ENCODE data around the gene PACSIN1. TPM values are rescaled to one million over a fixed set of nuclear protein-coding genes. Genes with fewer than 3 reads are reported as not detected.

Gene PACSIN1
- polyA plus RNA-seq, 2 donors = 0.01 to 0.04 TPM

GRCh38 chr6:34523441-34524206 is 57.7 kb downstream of the PACSIN1 start:
- H3K9me3 ChIP-seq (ENCODE audit: control insufficient read depth in 2 of 2, insufficient read depth in 1 of 2, low read depth in 1 of 2, low read length in 1 of 2) = no peaks in the 10 kb centered on the region
- no peak overlapping the region for H3K4me3 ChIP-seq (ENCODE audit: low read depth in 1 of 2, low read length in 2 of 2)
- 87 to 91% methylated on average over 8 of the region's 8 CpGs for WGBS, 2 donors
- H3K27ac ChIP-seq (ENCODE audit: low read depth in 2 of 2, low read length in 1 of 2) = no peak overlapping the region
- peaks cover 0 to 7% of the 10 kb centered on the region in 2 donors for H3K4me1 ChIP-seq (ENCODE audit: control insufficient read depth in 2 of 2, insufficient read depth in 2 of 2, low read length in 1 of 2)
- no peaks in the 10 kb centered on the region for H3K36me3 ChIP-seq (ENCODE audit: control insufficient read depth in 2 of 2, insufficient read depth in 2 of 2, low read length in 1 of 2)
- no peaks in the 10 kb centered on the region for H3K27me3 ChIP-seq (ENCODE audit: control insufficient read depth in 1 of 2, insufficient read depth in 2 of 2, low read length in 2 of 2)

- Histone ChIP-seq H3K27me3 (ENCODE audit: control insufficient read depth in 1 of 2, insufficient read depth in 2 of 2, low read length in 2 of 2) (no peaks in the 10 kb centered on the region), H3K4me3 (ENCODE audit: low read depth in 1 of 2, low read length in 2 of 2) (no peak overlapping the region), H3K9me3 (ENCODE audit: control insufficient read depth in 2 of 2, insufficient read depth in 1 of 2, low read depth in 1 of 2, low read length in 1 of 2) (no peaks in the 10 kb centered on the region), H3K36me3 (ENCODE audit: control insufficient read depth in 2 of 2, insufficient read depth in 2 of 2, low read length in 1 of 2) (no peaks in the 10 kb centered on the region), H3K27ac (ENCODE audit: low read depth in 2 of 2, low read length in 1 of 2) (no peak overlapping the region), H3K4me1 (ENCODE audit: control insufficient read depth in 2 of 2, insufficient read depth in 2 of 2, low read length in 1 of 2) (peaks cover 0 to 7% of the 10 kb centered on the region in 2 donors)
- 70 to 78% methylated on average over 5 of the region's 5 CpGs for WGBS, 2 donors
These were observed 58.6 kb downstream of the PACSIN1 start for GRCh38 chr6:34524499-34524898.

- H3K9me3 ChIP-seq (ENCODE audit: control insufficient read depth in 2 of 2, insufficient read depth in 1 of 2, low read depth in 1 of 2, low read length in 1 of 2) = no peaks in the 10 kb centered on the region
- peaks cover 0 to 7% of the 10 kb centered on the region in 2 donors for H3K4me1 ChIP-seq (ENCODE audit: control insufficient read depth in 2 of 2, insufficient read depth in 2 of 2, low read length in 1 of 2)
- no peak overlapping the region for H3K27ac ChIP-seq (ENCODE audit: low read depth in 2 of 2, low read length in 1 of 2)
- no peaks in the 10 kb centered on the region for H3K27me3 ChIP-seq (ENCODE audit: control insufficient read depth in 1 of 2, insufficient read depth in 2 of 2, low read length in 2 of 2)
- H3K4me3 ChIP-seq (ENCODE audit: low read depth in 1 of 2, low read length in 2 of 2) = no peak overlapping the region
- 83 to 91% methylated on average over 5 of the region's 5 CpGs for WGBS, 2 donors
- no peaks in the 10 kb centered on the region for H3K36me3 ChIP-seq (ENCODE audit: control insufficient read depth in 2 of 2, insufficient read depth in 2 of 2, low read length in 1 of 2)
These were observed 59.1 kb downstream of the PACSIN1 start for GRCh38 chr6:34524971-34525370.

- H3K9me3 ChIP-seq (ENCODE audit: control insufficient read depth in 2 of 2, insufficient read depth in 1 of 2, low read depth in 1 of 2, low read length in 1 of 2) = no peaks in the 10 kb centered on the region
- WGBS, 2 donors = 90 to 92% methylated on average over 13 of the region's 13 CpGs
- no peaks in the 10 kb centered on the region for H3K36me3 ChIP-seq (ENCODE audit: control insufficient read depth in 2 of 2, insufficient read depth in 2 of 2, low read length in 1 of 2)
- H3K27ac ChIP-seq (ENCODE audit: low read depth in 2 of 2, low read length in 1 of 2) = no peak overlapping the region
- H3K4me1 ChIP-seq (ENCODE audit: control insufficient read depth in 2 of 2, insufficient read depth in 2 of 2, low read length in 1 of 2) = peaks cover 0 to 7% of the 10 kb centered on the region in 2 donors
- no peak overlapping the region for H3K4me3 ChIP-seq (ENCODE audit: low read depth in 1 of 2, low read length in 2 of 2)
- H3K27me3 ChIP-seq (ENCODE audit: control insufficient read depth in 1 of 2, insufficient read depth in 2 of 2, low read length in 2 of 2) = no peaks in the 10 kb centered on the region
These were observed 59.7 kb downstream of the PACSIN1 start for GRCh38 chr6:34525431-34526175.

GRCh38 chr6:34526241-34526972 is 60.5 kb downstream of the PACSIN1 start:
- H3K4me1 ChIP-seq (ENCODE audit: control insufficient read depth in 2 of 2, insufficient read depth in 2 of 2, low read length in 1 of 2) = peaks cover 0 to 7% of the 10 kb centered on the region in 2 donors
- H3K27me3 ChIP-seq (ENCODE audit: control insufficient read depth in 1 of 2, insufficient read depth in 2 of 2, low read length in 2 of 2) = no peaks in the 10 kb centered on the region
- H3K9me3 ChIP-seq (ENCODE audit: control insufficient read depth in 2 of 2, insufficient read depth in 1 of 2, low read depth in 1 of 2, low read length in 1 of 2) = no peaks in the 10 kb centered on the region
- 64 to 69% methylated on average over 23 of the region's 23 CpGs for WGBS, 2 donors
- no peak overlapping the region for H3K27ac ChIP-seq (ENCODE audit: low read depth in 2 of 2, low read length in 1 of 2)
- peak overlapping the region in 1 of 2 donors; percentile 18 for H3K4me3 ChIP-seq (ENCODE audit: low read depth in 1 of 2, low read length in 2 of 2)
- H3K36me3 ChIP-seq (ENCODE audit: control insufficient read depth in 2 of 2, insufficient read depth in 2 of 2, low read length in 1 of 2) = no peaks in the 10 kb centered on the region

GRCh38 chr6:34526992-34527728 is 61.3 kb downstream of the PACSIN1 start:
- no peaks in the 10 kb centered on the region for H3K36me3 ChIP-seq (ENCODE audit: control insufficient read depth in 2 of 2, insufficient read depth in 2 of 2, low read length in 1 of 2)
- peaks cover 0 to 7% of the 10 kb centered on the region in 2 donors for H3K4me1 ChIP-seq (ENCODE audit: control insufficient read depth in 2 of 2, insufficient read depth in 2 of 2, low read length in 1 of 2)
- no peaks in the 10 kb centered on the region for H3K27me3 ChIP-seq (ENCODE audit: control insufficient read depth in 1 of 2, insufficient read depth in 2 of 2, low read length in 2 of 2)
- H3K4me3 ChIP-seq (ENCODE audit: low read depth in 1 of 2, low read length in 2 of 2) = peak overlapping the region; percentile 18
- H3K27ac ChIP-seq (ENCODE audit: low read depth in 2 of 2, low read length in 1 of 2) = peak overlapping the region in 1 of 2 donors; percentile 40
- H3K9me3 ChIP-seq (ENCODE audit: control insufficient read depth in 2 of 2, insufficient read depth in 1 of 2, low read depth in 1 of 2, low read length in 1 of 2) = no peaks in the 10 kb centered on the region
- WGBS, 2 donors = 5 to 8% methylated on average over 29 to 53 of the region's 53 CpGs

GRCh38 chr6:34527751-34528670 is 62.1 kb downstream of the PACSIN1 start:
- Histone ChIP-seq H3K9me3 (ENCODE audit: control insufficient read depth in 2 of 2, insufficient read depth in 1 of 2, low read depth in 1 of 2, low read length in 1 of 2) (no peaks in the 10 kb centered on the region), H3K36me3 (ENCODE audit: control insufficient read depth in 2 of 2, insufficient read depth in 2 of 2, low read length in 1 of 2) (no peaks in the 10 kb centered on the region), H3K4me3 (ENCODE audit: low read depth in 1 of 2, low read length in 2 of 2) (no peak overlapping the region), H3K27ac (ENCODE audit: low read depth in 2 of 2, low read length in 1 of 2) (no peak overlapping the region), H3K27me3 (ENCODE audit: control insufficient read depth in 1 of 2, insufficient read depth in 2 of 2, low read length in 2 of 2) (no peaks in the 10 kb centered on the region), H3K4me1 (ENCODE audit: control insufficient read depth in 2 of 2, insufficient read depth in 2 of 2, low read length in 1 of 2) (peaks cover 0 to 7% of the 10 kb centered on the region in 2 donors)
- 84 to 89% methylated on average over 12 of the region's 12 CpGs for whole genome bisulfite sequencing, 2 donors

GRCh38 chr6:34528996-34529664 is 63.3 kb downstream of the PACSIN1 start:
- Histone ChIP-seq H3K9me3 (ENCODE audit: control insufficient read depth in 2 of 2, insufficient read depth in 1 of 2, low read depth in 1 of 2, low read length in 1 of 2) (no peaks in the 10 kb centered on the region), H3K27me3 (ENCODE audit: control insufficient read depth in 1 of 2, insufficient read depth in 2 of 2, low read length in 2 of 2) (no peaks in the 10 kb centered on the region), H3K27ac (ENCODE audit: low read depth in 2 of 2, low read length in 1 of 2) (no peak overlapping the region), H3K4me3 (ENCODE audit: low read depth in 1 of 2, low read length in 2 of 2) (no peak overlapping the region), H3K36me3 (ENCODE audit: control insufficient read depth in 2 of 2, insufficient read depth in 2 of 2, low read length in 1 of 2) (no peaks in the 10 kb centered on the region), H3K4me1 (ENCODE audit: control insufficient read depth in 2 of 2, insufficient read depth in 2 of 2, low read length in 1 of 2) (peaks cover 0 to 7% of the 10 kb centered on the region in 2 donors)
- 93% methylated on average over 8 of the region's 8 CpGs for WGBS, 2 donors
